ENCODE measurements around the gene ORAI3.

Gene ORAI3

GRCh38 chr16:30964574-30965226 is 15.8 kb downstream of the ORAI3 start:
- TF ChIP-seq FOXM1 (IDR thresholded peaks at IDR 0.05; ENCODE audit: borderline replicate concordance, low read depth), result no peak
- TF ChIP-seq CREB1 (IDR thresholded peaks at IDR 0.05; ENCODE audit: low read depth), result no peak
- TF ChIP-seq TEAD4 (IDR thresholded peaks at IDR 0.05), result no peak
- no peak for TF ChIP-seq TAF1 (IDR thresholded peaks at IDR 0.05; ENCODE audit: low read depth)
- no peak for TF ChIP-seq TCF12 (IDR thresholded peaks at IDR 0.05; ENCODE audit: low read depth)
- TF ChIP-seq EP300 (IDR thresholded peaks at IDR 0.05; ENCODE audit: borderline replicate concordance), result no peak
- no peak for TF ChIP-seq CEBPB (IDR thresholded peaks at IDR 0.05)
- no peak for TF ChIP-seq EGR1 (IDR thresholded peaks at IDR 0.05)
- TF ChIP-seq, protein P1, sequence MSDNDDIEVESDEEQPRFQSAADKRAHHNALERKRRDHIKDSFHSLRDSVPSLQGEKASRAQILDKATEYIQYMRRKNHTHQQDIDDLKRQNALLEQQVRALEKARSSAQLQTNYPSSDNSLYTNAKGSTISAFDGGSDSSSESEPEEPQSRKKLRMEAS (IDR thresholded peaks at IDR 0.05), result no peak
- no peak for TF ChIP-seq ZBTB7A (IDR thresholded peaks at IDR 0.05; ENCODE audit: low read depth)
- TF ChIP-seq NFIC (IDR thresholded peaks at IDR 0.05), result no peak
- TF ChIP-seq, protein P2, sequence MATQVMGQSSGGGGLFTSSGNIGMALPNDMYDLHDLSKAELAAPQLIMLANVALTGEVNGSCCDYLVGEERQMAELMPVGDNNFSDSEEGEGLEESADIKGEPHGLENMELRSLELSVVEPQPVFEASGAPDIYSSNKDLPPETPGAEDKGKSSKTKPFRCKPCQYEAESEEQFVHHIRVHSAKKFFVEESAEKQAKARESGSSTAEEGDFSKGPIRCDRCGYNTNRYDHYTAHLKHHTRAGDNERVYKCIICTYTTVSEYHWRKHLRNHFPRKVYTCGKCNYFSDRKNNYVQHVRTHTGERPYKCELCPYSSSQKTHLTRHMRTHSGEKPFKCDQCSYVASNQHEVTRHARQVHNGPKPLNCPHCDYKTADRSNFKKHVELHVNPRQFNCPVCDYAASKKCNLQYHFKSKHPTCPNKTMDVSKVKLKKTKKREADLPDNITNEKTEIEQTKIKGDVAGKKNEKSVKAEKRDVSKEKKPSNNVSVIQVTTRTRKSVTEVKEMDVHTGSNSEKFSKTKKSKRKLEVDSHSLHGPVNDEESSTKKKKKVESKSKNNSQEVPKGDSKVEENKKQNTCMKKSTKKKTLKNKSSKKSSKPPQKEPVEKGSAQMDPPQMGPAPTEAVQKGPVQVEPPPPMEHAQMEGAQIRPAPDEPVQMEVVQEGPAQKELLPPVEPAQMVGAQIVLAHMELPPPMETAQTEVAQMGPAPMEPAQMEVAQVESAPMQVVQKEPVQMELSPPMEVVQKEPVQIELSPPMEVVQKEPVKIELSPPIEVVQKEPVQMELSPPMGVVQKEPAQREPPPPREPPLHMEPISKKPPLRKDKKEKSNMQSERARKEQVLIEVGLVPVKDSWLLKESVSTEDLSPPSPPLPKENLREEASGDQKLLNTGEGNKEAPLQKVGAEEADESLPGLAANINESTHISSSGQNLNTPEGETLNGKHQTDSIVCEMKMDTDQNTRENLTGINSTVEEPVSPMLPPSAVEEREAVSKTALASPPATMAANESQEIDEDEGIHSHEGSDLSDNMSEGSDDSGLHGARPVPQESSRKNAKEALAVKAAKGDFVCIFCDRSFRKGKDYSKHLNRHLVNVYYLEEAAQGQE (IDR thresholded peaks at IDR 0.05; ENCODE audit: low read depth), result no peak
- TF ChIP-seq USF1 (IDR thresholded peaks at IDR 0.05), result no peak
- TF ChIP-seq YY1 (IDR thresholded peaks at IDR 0.05; ENCODE audit: low read depth), result no peak
- TF ChIP-seq RAD21 (IDR thresholded peaks at IDR 0.05; ENCODE audit: low read depth), result no peak

DNA sequence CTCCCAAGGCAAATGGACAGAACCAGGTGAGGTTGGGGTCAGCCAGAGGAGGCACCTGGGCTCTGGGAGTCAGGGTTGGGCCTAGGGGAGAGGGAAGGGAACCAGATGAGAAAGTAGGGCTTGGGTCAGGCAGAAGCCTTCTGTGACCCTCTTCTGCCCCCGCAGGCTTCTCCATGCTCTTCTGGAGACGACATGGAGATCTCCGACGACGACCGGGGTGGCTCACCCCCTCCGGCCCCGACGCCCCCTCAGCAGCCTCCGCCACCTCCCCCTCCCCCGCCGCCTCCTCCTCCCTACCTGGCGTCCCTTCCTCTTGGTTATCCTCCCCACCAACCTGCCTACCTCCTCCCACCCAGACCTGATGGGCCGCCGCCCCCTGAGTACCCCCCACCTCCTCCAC is 16.6 kb downstream of the ORAI3 start:
- no peak for TF ChIP-seq RAD21 (IDR thresholded peaks at IDR 0.05; ENCODE audit: low read depth)
- no peak for TF ChIP-seq EP300 (IDR thresholded peaks at IDR 0.05; ENCODE audit: borderline replicate concordance)
- no peak for TF ChIP-seq CEBPB (IDR thresholded peaks at IDR 0.05)
- no peak for TF ChIP-seq TCF12 (IDR thresholded peaks at IDR 0.05; ENCODE audit: low read depth)
- TF ChIP-seq, protein P2 (IDR thresholded peaks at IDR 0.05; ENCODE audit: low read depth), result no peak
- TF ChIP-seq NFIC (IDR thresholded peaks at IDR 0.05), result no peak
- no peak for TF ChIP-seq FOXM1 (IDR thresholded peaks at IDR 0.05; ENCODE audit: borderline replicate concordance, low read depth)
- TF ChIP-seq TEAD4 (IDR thresholded peaks at IDR 0.05), result no peak
- TF ChIP-seq USF1 (IDR thresholded peaks at IDR 0.05), result no peak
- no peak for TF ChIP-seq EGR1 (IDR thresholded peaks at IDR 0.05)

GRCh38 chr16:30966033-30966619 is 17.3 kb downstream of the ORAI3 start:
- TF ChIP-seq USF1 (IDR thresholded peaks at IDR 0.05) (no peak), FOXM1 (IDR thresholded peaks at IDR 0.05; ENCODE audit: borderline replicate concordance, low read depth) (no peak), ZBTB7A (IDR thresholded peaks at IDR 0.05; ENCODE audit: low read depth) (no peak), TCF12 (IDR thresholded peaks at IDR 0.05; ENCODE audit: low read depth) (no peak), EGR1 (IDR thresholded peaks at IDR 0.05) (no peak), EP300 (IDR thresholded peaks at IDR 0.05; ENCODE audit: borderline replicate concordance) (no peak), TEAD4 (IDR thresholded peaks at IDR 0.05) (no peak), TAF1 (IDR thresholded peaks at IDR 0.05; ENCODE audit: low read depth) (no peak), CEBPB (IDR thresholded peaks at IDR 0.05) (no peak), YY1 (IDR thresholded peaks at IDR 0.05; ENCODE audit: low read depth) (no peak), CREB1 (IDR thresholded peaks at IDR 0.05; ENCODE audit: low read depth) (no peak), RAD21 (IDR thresholded peaks at IDR 0.05; ENCODE audit: low read depth) (no peak), NFIC (IDR thresholded peaks at IDR 0.05) (no peak)
- TF ChIP-seq, protein P1 (IDR thresholded peaks at IDR 0.05), result no peak
- TF ChIP-seq, protein P2 (IDR thresholded peaks at IDR 0.05; ENCODE audit: low read depth), result no peak

Measured in Ishikawa (cell line).